Cardiac muscle cell (in vitro differentiated cells and primary cell): ENCODE measurements around the gene GAB2. TPM values are rescaled to one million over a fixed set of nuclear protein-coding genes. Genes with fewer than 3 reads are reported as not detected.
A peak's percentile ranks its signal among the peaks of the same experiment; 100 is the strongest.
"Not testable (repeated sequence)": the region's sequence is repeated elsewhere in the genome, so short reads cannot be mapped to it uniquely, and the experiment has no call there.

Source experiments
- DNase-seq, 2 donors: peaks; one replicate each; pipeline versions ENCODE4 v3.0.0 to v3.0.0-alpha.2; 2010 to 2017; ENCODE audit warnings: low read depth in 1 of 2, low spot score in 1 of 2
- H3K27ac ChIP-seq: fragments of 200-600 bp; sonication (generic); 2 replicates; pipeline ENCODE4 v1.5.1; 2016
- H3K27me3 ChIP-seq: fragments of 200-600 bp; sonication (generic); 2 replicates; pipeline ENCODE4 v1.6.0; 2016; ENCODE audit warnings: control low read depth
- H3K36me3 ChIP-seq: fragments of 200-600 bp; sonication (generic); 2 replicates; pipeline ENCODE4 v1.5.1; 2016; ENCODE audit warnings: control low read depth
- H3K4me1 ChIP-seq: fragments of 200-600 bp; sonication (generic); 2 replicates; pipeline ENCODE4 v1.8.1; 2017; ENCODE audit warnings: low read depth, mild to moderate bottlenecking, mixed run types
- H3K4me3 ChIP-seq: fragments of 200-600 bp; sonication (generic); 2 replicates; pipeline ENCODE4 v1.5.1; 2016; ENCODE audit warnings: mild to moderate bottlenecking
- H3K9me3 ChIP-seq: fragments of 200-600 bp; sonication (generic); 2 replicates; pipeline ENCODE4 v1.5.1; 2017; ENCODE audit warnings: low read depth, mild to moderate bottlenecking, control low read depth
- polyA plus RNA-seq: library from polyadenylated mRNA; unstranded; fragments of >200 nt; fragmentation: Nextera tagmentation; extraction: Ambion mirVana; gene quantifications from 2 replicates; pipeline ENCODE4 v1.2.1, GENCODE V29; 2016
- total RNA-seq: library from RNA; depleted of rRNA; stranded (reverse); fragments of >200 nt; gene quantifications from 2 replicates; pipeline ENCODE4 v1.2.3, GENCODE V29; 2016
- TF ChIP-seq, protein P1 (sequence below): IDR thresholded peaks from 2 replicates; pipeline ENCODE4 v1.5.1; 2012; ENCODE audit warnings: low read depth, mild to moderate bottlenecking, low read length

GAB2 gene, protein sequence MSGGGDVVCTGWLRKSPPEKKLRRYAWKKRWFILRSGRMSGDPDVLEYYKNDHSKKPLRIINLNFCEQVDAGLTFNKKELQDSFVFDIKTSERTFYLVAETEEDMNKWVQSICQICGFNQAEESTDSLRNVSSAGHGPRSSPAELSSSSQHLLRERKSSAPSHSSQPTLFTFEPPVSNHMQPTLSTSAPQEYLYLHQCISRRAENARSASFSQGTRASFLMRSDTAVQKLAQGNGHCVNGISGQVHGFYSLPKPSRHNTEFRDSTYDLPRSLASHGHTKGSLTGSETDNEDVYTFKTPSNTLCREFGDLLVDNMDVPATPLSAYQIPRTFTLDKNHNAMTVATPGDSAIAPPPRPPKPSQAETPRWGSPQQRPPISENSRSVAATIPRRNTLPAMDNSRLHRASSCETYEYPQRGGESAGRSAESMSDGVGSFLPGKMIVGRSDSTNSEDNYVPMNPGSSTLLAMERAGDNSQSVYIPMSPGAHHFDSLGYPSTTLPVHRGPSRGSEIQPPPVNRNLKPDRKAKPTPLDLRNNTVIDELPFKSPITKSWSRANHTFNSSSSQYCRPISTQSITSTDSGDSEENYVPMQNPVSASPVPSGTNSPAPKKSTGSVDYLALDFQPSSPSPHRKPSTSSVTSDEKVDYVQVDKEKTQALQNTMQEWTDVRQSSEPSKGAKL
- total RNA-seq (7.2 and 18.0 TPM in 2 replicates), polyA plus RNA-seq (5.3 and 8.6 TPM in 2 replicates)

DNA sequence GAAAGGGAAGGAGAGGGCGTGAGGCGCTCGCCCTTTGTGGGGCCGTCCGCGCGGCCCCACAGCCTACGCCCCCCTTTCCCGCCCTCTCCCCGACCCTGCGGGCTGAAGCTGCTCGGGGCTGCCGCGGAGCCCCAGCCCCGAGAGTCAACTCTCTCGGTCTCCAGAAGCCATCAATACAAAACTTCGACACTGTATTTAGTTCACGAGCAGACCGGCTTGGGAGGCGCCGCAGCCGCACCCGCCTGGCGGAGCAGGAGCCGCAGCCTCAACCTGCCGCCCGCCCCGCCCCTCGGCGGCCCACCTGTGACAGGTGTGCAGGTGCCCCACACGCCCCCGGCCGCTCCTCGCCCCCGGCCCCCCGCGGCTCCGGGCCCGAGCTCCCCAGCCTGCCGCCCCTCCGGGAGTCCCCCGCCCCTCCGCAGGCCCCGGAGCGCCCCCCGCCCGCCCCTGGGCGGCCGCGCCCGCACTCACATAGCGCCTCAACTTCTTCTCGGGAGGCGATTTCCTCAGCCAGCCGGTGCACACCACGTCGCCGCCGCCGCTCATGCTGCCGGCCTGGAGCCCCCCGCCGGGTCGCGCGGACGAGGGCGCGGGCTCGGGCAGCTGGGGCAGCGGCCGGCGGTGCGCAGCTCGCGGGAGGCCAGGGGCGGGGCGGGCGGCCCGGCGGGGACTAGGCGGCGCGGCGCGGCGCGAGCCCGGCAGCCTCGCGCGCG lies at the start of gene GAB2:
GAB2 (minus strand) TSS at position 646 of the 713 bp plus-strand sequence; CDS start at position 546, 100 bp downstream.
- no peaks in the 10 kb centered on the region for H3K27me3 ChIP-seq
- H3K27ac ChIP-seq = peak within 1 kb of the TSS; percentile 74
- H3K36me3 ChIP-seq = no peaks in the 10 kb centered on the region
- TF ChIP-seq, protein P1, sequence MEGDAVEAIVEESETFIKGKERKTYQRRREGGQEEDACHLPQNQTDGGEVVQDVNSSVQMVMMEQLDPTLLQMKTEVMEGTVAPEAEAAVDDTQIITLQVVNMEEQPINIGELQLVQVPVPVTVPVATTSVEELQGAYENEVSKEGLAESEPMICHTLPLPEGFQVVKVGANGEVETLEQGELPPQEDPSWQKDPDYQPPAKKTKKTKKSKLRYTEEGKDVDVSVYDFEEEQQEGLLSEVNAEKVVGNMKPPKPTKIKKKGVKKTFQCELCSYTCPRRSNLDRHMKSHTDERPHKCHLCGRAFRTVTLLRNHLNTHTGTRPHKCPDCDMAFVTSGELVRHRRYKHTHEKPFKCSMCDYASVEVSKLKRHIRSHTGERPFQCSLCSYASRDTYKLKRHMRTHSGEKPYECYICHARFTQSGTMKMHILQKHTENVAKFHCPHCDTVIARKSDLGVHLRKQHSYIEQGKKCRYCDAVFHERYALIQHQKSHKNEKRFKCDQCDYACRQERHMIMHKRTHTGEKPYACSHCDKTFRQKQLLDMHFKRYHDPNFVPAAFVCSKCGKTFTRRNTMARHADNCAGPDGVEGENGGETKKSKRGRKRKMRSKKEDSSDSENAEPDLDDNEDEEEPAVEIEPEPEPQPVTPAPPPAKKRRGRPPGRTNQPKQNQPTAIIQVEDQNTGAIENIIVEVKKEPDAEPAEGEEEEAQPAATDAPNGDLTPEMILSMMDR = no peak
- no peak for DNase-seq
- H3K4me3 ChIP-seq = peak within 1 kb of the TSS; percentile 68
- no peaks in the 10 kb centered on the region for H3K9me3 ChIP-seq
- H3K4me1 ChIP-seq = peaks cover 7% of the 10 kb centered on the region

DNA sequence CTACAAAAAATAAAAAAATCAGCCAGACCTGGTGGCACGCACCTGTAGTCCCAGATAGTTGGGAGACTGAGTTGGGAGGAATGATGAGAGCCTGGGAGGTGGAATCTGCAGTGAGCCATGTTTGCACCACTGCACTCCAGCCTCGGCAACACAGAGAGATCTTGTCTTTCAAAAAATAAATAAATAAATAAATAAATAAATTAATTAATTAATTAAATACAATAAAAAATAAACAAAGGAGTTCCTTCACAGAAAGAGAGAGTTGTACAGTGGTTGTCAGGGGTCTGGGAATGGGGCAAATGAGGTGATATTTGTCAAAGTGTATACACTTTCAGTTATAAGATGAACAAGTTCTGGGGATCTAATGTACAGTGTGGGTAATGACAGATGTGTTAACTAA lies 49.8 kb upstream of the GAB2 start:
- Histone ChIP-seq H3K27ac (no peak overlapping the region), H3K4me3 (no peak overlapping the region), H3K4me1 (no peaks in the 10 kb centered on the region), H3K36me3 (no peaks in the 10 kb centered on the region), H3K27me3 (no peaks in the 10 kb centered on the region), H3K9me3 (no peaks in the 10 kb centered on the region)
- no peak for DNase-seq
- TF ChIP-seq, protein P1 = no peak

DNA sequence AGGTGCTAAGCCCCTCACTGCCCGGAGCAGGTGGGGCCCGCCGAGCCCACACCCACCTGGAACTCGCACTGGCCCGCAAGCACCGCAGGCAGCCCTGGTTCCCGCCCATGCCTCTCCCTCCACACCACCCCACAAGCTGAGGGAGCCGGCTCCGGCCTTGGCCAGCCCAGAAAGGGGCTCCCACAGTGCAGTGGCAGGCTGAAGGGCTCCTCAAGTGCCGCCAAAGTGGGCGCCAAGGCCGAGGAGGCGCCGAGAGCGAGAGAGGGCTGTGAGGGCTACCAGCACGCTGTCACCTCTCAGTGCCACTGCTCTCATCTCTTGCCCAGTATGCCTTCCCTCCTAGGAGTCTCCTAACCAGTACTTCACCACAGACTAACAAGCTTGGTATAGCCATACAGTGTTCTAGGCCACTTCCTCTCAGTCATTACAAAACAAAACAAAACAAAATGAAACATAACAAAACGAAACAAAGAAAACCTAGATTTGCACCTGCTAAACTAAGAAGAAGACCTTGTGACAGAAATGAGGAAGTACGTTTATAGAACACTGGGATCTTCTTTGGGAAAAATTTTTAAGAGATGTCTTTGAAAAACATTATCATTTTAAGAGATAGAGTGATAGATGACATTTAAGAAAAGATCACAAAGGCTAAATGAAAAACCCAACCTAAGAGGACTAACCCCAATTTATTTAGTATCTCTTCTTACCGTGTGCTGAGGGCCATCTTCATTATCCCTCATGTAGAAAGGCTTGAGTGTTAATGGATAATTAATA lies 47.7 kb upstream of the GAB2 start:
- Histone ChIP-seq H3K9me3 (no peaks in the 10 kb centered on the region), H3K4me1 (no peaks in the 10 kb centered on the region), H3K27me3 (no peaks in the 10 kb centered on the region), H3K27ac (no peak overlapping the region), H3K36me3 (no peaks in the 10 kb centered on the region), H3K4me3 (no peak overlapping the region)
- TF ChIP-seq, protein P1 = no peak
- DNase-seq = no peak

DNA sequence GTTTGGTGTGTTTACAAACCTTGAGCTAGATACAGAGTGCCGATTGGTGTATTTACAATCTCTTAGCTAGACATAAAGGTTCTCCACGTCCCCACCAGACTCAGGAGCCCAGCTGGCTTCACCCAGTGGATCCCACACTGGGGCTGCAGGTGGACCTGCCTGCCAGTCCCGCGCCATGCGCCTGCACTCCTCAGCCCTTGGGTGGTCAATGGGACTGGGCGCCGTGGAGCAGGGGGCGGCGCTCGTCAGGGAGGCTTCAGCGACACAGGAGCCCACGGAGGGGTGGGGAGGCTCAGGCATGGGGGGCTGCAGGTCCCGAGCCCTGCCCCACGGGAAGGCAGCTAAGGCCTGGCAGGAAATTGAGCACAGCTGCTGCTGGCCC lies 47.2 kb upstream of the GAB2 start:
- not testable (repeated sequence) for H3K4me3 ChIP-seq, DNase-seq, H3K27ac ChIP-seq, H3K27me3 ChIP-seq, H3K9me3 ChIP-seq, H3K36me3 ChIP-seq, H3K4me1 ChIP-seq

DNA sequence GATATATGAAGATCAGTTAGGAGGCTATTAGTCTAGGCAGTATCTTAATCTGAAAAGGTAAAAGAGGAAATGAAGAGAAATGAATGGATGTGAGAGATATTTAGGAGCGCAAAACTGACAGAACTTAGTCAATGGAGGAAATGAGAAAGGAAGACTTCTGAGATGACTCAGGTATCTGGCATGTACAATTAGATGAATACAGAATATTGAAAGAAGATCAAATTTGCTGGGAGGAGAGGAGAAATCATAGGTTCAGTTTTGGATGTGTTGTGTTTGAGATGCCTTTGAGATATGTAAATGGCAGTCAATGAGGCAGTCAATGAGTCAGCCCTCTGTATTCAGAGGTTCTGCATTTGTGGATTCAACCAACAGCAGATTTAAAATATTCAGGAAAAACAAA lies 42.9 kb upstream of the GAB2 start:
- no peaks in the 10 kb centered on the region for H3K4me1 ChIP-seq
- H3K36me3 ChIP-seq = peaks cover 10% of the 10 kb centered on the region
- TF ChIP-seq, protein P1 = no peak

More for the DNA sequence above, 42.9 kb upstream of the GAB2 start:
- Histone ChIP-seq H3K27ac (no peak overlapping the region), H3K9me3 (no peaks in the 10 kb centered on the region), H3K4me3 (no peak overlapping the region), H3K27me3 (no peaks in the 10 kb centered on the region)
- peak in 1 of 2 donors; percentile 1 for DNase-seq
